ENCODE measurements around the gene CNOT6L.
"Not testable (repeated sequence)": the region's sequence is repeated elsewhere in the genome, so short reads cannot be mapped to it uniquely, and the experiment has no call there.

Gene CNOT6L

DNA sequence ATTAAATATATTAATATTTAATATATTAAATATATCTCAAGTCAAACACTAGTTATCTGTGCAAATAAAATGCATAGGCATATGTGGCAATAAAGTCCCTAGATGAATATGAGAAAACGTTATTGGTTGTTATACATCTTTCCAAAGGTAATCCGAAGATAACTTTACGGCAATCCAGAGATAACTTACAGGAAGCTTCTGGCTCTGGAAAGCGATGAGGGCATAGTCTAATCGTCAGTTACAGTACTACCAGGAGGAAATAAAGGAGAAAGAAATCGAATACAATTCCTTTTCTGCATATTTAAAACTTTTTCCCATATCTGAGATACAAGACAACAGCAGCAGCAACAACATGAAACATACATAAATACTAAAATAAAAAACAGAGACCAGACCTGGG, 35.3 kb downstream of the CNOT6L start:
- H3K4me3 ChIP-seq (ENCODE audit: low read depth, low read length): no peak overlapping the region
- no peak for DNase-seq (ENCODE audit: low read depth)
- TF ChIP-seq, protein P1, sequence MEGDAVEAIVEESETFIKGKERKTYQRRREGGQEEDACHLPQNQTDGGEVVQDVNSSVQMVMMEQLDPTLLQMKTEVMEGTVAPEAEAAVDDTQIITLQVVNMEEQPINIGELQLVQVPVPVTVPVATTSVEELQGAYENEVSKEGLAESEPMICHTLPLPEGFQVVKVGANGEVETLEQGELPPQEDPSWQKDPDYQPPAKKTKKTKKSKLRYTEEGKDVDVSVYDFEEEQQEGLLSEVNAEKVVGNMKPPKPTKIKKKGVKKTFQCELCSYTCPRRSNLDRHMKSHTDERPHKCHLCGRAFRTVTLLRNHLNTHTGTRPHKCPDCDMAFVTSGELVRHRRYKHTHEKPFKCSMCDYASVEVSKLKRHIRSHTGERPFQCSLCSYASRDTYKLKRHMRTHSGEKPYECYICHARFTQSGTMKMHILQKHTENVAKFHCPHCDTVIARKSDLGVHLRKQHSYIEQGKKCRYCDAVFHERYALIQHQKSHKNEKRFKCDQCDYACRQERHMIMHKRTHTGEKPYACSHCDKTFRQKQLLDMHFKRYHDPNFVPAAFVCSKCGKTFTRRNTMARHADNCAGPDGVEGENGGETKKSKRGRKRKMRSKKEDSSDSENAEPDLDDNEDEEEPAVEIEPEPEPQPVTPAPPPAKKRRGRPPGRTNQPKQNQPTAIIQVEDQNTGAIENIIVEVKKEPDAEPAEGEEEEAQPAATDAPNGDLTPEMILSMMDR (IDR thresholded peaks at IDR 0.05; ENCODE audit: low read depth, low read length, missing control alignments): no peak

DNA sequence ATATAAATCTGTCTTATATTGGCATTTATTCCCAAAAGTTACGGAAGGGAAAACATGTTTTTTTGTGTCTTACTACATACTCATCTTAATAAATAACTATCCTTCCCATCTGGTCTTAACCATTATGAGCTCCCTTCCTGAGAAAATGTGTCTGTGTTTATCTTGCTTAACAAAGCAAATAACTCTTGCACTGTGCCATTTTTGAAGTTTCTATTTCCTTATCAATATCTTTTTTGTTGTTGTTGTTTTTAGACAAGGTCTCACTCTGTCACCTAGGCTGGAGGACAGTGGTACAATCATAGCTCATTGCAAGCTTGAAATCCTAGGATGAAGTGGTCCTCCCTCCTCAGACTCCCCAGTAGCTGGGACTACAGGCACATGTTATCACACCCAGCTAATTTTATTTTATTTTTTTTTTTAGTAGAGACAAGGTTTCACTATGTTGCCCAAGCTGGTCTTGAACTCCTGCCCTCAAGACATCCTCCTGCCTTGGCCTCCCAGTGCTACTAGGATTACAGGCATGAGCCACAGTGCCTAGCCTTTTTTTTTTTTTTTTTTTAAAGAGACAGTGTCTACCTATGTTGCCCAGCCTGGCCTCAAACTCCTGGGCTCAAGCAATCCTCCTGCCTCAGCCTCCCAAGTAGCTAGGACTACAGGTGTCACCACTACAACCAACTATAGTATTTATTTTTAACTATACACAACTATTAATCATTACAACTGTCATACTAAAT, 36.9 kb downstream of the CNOT6L start:
- TF ChIP-seq, protein P1 (IDR thresholded peaks at IDR 0.05; ENCODE audit: low read depth, low read length, missing control alignments): no peak
- no peak for DNase-seq (ENCODE audit: low read depth)
- H3K4me3 ChIP-seq (ENCODE audit: low read depth, low read length): no peak overlapping the region

DNA sequence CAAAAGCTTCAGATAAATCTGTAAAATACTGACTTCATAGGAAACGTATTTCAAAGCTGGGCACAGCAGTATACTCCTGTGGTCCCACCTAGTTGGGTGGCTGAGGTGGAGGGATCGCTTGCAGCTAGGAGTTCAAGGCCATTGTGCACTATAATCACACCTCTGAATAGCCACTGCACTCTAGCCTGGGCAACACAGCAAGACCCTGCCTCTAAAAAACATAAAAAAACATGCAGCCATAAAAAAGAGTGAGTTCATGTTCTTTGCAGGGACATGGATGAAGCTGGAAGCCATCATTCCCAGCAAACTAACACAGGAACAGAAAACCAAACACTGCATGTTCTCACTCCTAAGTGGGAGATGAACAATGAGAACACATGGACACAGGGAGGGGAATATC, 38.4 kb downstream of the CNOT6L start:
- not testable (repeated sequence) for H3K4me3 ChIP-seq (ENCODE audit: low read depth, low read length); DNase-seq (ENCODE audit: low read depth)

DNA sequence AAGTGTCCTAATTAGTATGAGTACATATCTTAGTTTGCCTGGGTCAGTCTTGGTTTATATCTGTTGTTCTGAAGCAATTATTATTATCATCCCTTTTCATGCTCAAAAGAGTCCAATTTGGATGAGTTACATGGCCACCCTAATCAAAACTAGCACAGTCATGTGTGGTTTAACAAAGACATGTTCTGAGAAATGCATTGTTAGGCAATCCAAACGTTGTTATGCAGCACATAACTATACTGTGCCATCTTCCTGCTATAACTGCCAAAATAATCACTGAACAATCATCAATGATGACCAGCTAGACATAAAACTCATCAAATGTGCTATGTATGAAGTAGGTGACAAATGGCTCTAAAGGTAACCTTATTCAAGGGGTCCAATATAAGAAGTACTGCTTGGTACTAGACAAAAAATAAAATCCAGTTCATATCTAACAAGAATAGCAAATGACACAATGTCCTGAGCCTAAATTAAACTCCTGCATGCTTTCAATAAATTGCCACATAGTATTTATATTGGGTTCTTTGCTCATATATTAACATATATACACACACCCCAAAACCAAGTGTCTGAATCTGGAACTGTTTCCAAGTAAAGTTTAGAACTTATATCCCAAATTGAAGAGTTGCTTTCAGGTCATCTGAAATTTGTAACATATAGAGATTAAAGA, 41.9 kb downstream of the CNOT6L start:
- no peak for DNase-seq (ENCODE audit: low read depth)
- TF ChIP-seq, protein P1 (IDR thresholded peaks at IDR 0.05; ENCODE audit: low read depth, low read length, missing control alignments): no peak
- H3K4me3 ChIP-seq (ENCODE audit: low read depth, low read length): no peak overlapping the region

DNA sequence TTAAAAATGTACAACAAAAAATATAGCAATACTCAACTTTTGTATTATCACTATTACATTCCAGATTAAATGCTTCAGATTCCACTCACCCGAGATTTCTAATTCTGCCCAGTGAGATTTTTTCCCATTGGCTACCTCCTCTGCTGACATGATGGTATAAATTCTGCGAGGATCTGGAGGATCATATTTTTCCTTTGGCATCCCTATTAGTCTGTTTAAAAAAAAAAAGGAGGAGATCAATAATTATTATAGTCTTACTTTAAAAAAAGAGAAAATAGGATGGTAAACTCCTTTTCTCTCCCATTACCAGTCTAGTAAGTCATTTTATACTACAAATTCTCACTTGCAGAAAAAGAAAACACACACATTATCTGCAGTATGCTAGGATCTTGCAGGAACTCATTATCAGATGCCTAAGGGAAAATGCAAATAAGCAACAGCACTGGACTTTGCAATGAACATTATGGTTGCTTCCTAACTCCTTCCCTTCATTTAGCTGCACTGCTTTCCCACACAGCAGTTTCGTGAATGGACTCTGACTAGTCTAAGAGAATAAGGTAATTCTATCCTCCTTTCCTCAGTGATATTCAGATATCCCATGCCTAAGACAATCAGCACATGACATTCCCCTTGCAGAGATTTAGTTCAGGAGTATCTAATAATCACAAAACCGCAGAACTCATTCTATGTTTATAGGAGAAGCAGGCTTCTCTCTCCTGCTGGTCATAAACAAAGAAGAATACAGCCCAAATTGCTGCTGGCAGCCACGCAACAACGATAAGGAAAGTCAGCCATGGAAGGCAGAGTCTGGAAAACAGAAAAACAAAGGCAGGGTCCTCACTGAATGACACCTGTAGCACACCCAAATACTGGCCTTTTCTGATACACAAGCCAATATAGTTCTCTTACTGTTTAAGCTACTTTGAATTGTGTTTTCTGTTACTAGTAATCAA, 42.7 kb downstream of the CNOT6L start:
- TF ChIP-seq, protein P1 (IDR thresholded peaks at IDR 0.05; ENCODE audit: low read depth, low read length, missing control alignments): no peak
- DNase-seq (ENCODE audit: low read depth): no peak
- no peak overlapping the region for H3K4me3 ChIP-seq (ENCODE audit: low read depth, low read length)

DNA sequence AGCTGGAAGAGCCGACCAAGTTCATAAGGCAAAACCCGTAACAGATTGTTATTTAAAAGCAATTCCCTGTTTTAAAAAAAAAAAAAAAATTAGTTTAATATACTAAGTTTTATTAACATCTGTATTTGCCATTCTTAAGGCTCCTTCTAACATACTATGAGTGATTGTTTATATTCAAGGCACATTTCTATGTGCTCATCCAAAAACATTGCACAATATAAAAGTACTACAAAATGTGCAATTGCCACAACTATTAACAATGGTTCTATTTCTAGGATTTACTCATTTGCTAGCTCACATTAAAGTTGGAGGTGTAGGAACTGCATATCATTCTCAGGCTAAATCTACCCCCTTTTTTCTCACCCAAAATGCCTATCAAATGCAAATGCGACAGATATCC, 46.1 kb downstream of the CNOT6L start:
- DNase-seq (ENCODE audit: low read depth): no peak
- no peak overlapping the region for H3K4me3 ChIP-seq (ENCODE audit: low read depth, low read length)
- TF ChIP-seq, protein P1 (IDR thresholded peaks at IDR 0.05; ENCODE audit: low read depth, low read length, missing control alignments): no peak

DNA sequence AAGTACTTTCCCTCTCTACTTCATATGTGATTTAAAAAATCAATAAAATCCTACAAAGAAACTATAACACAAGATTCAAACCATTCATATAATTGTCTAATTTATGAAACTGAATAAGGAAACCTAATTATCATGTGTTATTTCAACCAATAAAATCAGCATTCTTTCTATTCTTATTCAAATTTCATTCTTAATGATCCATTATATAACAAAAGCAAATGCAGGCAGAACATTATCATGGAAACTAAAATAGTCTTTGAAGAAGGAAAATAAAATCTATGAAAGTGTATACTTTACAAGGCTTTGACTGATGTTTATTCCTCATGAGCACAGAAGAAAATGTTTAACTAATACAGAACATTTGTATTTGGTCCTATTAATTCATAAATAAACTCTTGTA, 47.6 kb downstream of the CNOT6L start:
- TF ChIP-seq, protein P1 (IDR thresholded peaks at IDR 0.05; ENCODE audit: low read depth, low read length, missing control alignments): no peak

More for the DNA sequence above, 47.6 kb downstream of the CNOT6L start:
- H3K4me3 ChIP-seq (ENCODE audit: low read depth, low read length): no peak overlapping the region
- DNase-seq (ENCODE audit: low read depth): no peak

All from GM12864 (cell line).